ENCODE results near the gene RPA3.

Gene RPA3

GRCh38 chr7:7718492-7718891 lies at the start of gene RPA3:
Gene RPA3, minus strand, starts transcription at chr7:7718607. Its CDS starts 78,189 bp downstream, at chr7:7640418.
- DNase-seq = peak; percentile 62

GRCh38 chr7:7766671-7767070 lies 48.3 kb upstream of the RPA3 start:
- no peak for DNase-seq

DNA sequence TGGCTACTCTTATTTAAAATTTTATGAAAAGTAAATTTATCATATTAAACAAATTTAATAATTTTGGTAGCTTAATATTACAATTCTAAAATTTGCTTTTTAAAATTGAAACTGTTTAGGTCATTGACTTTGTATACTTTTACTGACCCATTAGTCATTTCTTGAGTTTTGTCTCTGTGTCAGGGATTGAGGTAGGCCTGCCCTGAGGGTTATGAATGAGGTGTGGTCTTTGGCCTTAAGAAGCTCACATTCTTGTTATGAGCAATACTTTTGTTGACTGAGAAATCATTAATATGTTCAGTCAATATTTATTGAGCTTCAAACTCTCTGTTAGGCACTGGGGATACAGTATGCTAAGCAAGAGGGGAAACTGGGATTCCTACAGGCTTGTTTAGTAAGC lies 47.0 kb upstream of the RPA3 start:
- DNase-seq = no peak

DNA sequence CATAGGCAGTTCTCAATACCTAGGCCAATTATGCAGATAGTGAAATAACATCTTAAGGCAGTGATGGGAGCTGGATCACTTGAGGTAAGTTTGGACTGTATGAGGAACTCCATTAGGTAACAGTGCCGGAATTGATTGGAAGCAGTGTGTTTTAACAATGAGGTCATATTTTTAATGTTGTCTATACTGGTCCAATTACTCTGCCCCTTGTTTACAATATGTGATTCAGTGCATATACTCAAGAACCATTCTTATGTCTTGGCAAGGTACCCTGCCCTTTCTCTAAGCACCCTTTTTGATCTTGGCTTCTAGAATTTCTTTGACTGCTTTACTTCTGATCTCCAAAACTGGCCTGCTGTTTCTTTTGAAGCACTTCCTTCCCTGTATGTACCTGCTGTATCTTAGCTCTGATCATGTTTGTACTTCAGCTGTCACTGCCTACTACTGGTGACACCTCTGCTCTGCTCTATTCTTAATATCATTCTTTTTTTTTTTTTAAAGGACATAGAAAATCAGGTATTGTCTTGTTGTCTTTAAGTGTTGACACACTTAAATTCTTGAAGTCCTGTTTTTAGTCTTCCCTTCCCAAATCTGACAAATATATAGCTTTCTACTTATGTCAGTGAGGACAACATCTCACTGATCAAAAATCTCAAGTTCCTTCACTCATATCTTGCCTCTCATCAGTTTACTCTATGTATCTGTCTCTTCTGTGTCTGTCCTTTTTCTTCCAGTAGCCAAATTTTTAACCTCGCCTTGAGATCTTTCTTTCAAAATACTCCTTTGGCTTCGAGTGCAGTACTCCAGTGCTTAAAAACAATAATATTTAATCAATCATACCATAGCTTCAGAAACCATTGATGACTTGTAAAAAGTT lies 46.4 kb upstream of the RPA3 start:
- DNase-seq = no peak

GRCh38 chr7:7761974-7762779 lies 43.8 kb upstream of the RPA3 start:
- no peak for DNase-seq

GRCh38 chr7:7761340-7761973 lies 43.0 kb upstream of the RPA3 start:
- DNase-seq = no peak

- no peak for DNase-seq
Observed at GRCh38 chr7:7757576-7757975, 39.2 kb upstream of the RPA3 start.

DNA sequence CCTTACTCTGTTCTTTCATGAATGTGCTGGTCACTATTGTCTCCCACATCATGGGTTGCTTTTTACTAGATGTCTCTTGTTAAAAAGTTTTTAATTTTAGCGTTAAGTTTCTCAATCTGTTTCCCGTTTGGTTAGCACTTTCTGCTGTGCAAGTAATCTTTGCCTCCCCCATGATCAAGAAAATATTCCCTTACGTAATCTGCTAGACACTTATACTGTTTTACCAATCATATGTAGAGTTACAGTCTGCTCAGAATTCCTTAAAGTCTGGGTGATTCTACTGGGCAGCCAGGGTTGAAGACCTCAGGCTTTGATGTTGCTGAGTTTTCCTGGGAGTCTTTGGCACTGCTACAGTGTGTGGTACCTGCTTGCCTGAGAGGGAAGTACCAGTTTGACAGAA lies 38.2 kb upstream of the RPA3 start:
- no peak for DNase-seq

DNA sequence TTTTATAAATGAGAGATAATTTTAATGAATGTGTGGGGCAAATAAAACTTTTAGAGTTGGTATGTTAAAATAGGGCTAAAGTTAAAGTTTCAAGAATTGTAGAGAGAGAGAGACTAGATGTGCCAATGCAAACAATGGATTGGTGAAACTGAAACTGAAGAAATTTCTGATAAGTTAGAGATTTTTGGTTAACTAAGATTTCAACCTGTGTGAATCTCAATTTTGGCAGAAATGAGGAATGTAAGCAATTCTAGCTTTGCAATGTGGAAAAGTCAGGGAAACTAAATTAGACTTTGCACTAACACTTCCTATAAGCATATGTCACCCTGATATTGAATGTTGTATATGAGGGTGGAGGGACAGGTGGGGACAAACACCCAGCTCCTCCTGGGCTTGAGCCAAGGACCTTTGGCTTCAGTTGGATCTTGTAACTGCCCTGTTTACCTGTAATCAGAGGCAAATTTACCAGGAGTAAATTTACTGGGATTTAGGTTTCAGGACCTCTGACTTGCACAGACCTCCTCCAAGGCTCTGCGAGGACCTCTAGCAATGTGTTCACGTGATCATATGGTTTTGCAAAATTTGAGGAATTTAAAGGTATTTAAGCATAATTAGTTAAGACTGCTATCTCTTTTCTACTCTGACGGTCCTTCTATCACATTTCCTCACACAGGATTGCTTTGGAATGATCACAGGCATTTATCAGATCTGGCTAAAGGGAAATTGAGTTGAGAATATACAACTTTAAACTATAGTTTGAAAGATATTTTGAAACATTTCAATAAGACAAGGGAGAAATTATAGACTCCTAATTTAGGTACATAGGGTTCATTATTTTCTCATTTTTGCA lies 33.1 kb upstream of the RPA3 start:
- DNase-seq = no peak

- no peak for DNase-seq
Observed at GRCh38 chr7:7750571-7751242, 32.3 kb upstream of the RPA3 start.

DNA sequence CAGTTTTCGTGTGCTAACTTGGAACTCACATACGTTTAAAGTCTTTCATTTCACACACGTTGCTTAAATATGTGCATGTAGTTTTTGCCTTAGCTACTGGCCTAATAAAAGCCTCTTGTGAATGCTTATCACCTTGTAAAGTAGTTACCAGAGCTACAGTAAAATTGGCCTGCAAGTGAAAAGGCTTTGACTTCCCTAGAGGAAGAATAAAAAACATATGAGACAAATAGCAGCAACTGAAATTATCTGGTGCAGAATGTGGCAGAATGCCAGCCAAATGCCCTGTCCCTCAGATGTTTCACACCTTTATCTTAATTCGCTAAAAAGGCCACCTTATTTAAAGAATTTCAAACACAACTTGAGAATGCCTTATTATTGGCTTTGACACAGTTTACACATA lies 28.1 kb upstream of the RPA3 start:
- DNase-seq = no peak

DNA sequence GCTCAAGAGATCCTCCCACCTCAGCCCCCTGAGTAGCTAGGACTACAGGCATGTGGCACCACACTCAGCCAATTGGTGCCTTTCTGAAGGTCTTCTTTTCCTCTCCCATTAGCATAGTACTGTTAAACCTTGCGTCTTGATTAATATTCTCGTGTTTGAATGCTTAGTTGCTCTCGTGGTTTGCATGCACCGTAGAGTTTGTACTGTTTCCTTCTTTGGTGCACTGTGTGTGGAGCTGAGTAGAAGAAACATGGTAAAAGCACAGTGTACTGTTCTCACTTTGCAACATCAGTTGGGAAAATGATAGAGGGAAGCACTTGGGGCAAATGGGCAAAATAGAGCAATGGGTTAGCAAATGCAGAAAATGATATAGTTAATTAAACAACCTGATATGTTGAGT lies 27.6 kb upstream of the RPA3 start:
- no peak for DNase-seq

DNA sequence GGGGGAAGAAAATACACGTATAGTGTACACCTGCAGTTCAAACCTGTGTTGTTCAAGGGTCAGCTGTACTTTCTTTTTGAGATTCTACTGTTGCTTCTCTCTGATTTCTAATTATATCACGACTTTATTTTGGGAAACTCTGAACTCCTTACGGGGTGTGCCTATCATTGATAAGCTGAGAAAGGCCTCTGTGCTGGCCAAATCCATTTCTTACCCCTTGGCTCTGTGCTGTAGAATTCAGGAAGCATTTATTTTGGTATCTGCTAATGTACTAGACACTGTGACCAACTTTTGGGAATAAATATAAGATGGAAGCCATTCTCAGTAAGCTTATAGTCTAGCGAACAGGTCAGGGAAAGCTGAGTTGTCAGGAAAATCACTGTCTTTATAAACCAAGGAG lies 26.9 kb upstream of the RPA3 start:
- DNase-seq = no peak

DNA sequence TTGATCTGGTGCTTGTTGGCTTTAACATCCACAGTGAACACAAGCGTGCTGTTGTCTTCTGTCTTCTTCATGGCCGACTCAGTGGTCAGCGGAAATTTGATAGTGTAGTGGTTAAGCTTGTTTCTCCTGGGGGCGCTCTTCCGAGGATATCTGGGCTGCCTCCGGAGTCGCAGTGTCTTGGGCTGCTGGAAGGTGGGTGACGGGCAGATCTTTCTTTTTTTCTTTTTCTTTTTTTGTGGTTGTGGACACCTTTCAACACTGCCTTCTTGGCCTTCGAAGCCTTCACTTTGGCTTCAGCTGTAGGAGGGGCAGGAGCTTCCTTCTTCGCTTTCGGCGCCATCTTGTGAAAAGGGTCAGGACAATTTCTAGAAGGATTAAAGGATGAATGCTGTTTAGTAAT lies 23.8 kb upstream of the RPA3 start:
- no peak for DNase-seq

DNA sequence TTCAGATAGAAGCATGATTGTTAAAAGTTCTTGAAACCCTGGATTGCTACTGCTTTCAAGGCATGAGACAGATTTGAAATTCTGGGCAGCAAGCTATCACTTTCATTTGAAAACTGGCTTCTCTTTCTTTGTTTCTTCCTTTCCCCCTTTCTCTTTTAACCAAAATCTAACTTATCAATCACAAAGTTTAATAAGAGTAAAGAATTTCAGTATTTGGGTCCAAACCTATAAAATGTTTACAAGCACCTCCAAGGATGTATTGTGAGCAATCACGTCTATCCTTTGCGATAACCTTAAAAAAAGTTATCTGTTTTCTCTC lies 21.6 kb upstream of the RPA3 start:
- DNase-seq = no peak

DNA sequence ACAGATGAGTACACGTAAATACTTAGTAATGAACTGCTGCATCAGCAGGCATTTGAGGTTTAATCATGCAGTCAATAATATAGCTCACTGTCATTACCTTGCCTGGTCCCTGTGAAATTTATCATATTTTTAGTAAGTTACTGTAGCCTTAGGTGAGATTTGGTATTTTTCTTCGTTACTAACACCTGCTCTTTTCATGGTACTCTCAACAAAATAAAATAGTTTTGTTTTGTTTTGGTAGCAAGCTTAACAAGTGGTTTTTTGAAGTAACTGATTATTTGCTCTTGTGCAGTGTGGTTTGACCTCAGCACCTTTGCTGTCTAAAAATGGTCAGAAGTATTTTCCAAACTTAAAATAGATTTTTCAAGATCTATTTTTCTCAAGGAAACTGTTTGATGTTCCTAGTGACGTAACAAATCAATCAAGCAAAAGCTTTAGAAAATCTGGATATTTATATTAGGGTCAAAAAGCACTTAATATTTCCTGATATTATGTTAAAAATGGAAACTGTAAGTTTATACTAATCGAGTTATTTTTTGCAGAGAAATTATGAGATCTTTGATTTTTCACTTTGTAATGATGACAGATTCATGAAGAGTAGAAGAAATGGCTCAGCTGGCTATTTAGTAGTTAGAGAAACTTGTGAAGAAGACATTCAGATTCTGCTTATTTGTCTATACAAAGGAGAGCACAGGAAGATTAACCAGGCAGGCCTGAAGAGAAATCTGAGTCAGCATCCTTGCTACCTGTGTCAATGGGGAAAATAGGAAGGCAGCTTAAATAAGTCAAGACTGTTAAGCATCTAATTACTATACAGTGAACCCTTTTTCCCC lies 21.0 kb upstream of the RPA3 start:
- peak; percentile 7 for DNase-seq

DNA sequence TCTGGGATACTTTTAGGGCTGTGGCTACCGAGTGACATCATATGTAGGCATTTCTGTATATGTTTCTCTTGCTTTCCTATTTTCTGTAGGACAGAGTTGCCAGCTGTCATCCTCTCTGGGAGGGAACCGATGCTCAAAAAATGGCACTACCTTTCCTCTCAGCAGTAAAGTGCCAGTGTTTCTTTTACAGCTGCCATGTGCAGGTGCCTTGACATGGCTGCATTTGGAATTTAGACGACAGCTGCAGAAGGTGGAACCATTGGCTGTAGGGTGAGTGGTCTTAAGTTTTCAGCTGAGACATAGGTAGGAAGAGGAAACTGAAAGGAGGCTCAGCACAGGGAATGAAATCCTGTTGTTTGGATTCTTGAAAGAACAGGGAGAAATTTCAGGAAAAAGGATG lies 20.2 kb upstream of the RPA3 start:
- DNase-seq = peak; percentile 17

DNA sequence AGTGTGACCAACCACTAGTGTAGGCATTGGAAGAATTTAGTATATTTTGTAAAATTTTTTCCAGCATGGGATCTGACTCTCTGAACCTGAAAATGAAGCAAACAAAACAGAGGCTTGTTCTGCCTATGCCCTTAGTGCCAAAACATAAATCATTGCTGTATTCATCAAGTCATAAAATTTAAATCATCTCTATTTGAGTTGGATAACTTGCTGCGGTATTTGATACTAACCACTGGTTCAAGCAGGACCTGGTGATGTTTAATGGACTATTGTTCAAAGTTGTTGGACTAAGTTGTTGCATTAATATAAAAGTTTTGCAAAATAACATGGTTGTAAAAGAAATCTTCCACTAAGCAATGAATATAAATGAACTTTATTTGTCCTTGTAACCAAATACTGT lies 19.8 kb upstream of the RPA3 start:
- DNase-seq = no peak

- DNase-seq = no peak
Observed at GRCh38 chr7:7737674-7738073, 19.3 kb upstream of the RPA3 start.

DNA sequence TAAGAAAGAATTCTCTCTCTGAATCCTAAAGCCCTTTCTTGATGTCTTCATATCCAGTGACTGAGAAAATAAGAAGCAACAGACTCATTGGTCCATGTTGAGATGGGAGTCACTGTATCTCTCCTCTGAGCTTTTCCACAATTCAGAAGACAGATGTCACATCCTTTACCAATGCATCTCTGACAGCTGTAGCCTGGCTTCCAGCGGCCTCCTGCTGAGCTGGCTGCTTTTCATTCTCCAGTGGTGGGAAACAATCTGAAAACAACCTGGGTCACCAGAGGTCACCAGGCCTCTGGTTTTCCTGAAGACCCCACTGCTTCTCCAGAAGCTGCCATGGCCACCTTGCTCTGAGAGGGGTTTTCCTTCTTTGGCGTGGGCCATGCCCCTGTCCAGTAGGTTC lies 18.3 kb upstream of the RPA3 start:
- peak; percentile 5 for DNase-seq

- DNase-seq = no peak
Observed at GRCh38 chr7:7732621-7733281, 14.3 kb upstream of the RPA3 start.
